ENCODE data around the gene UFC1.
"Not testable (repeated sequence)": the region's sequence is repeated elsewhere in the genome, so short reads cannot be mapped to it uniquely, and the experiment has no call there.

DNA sequence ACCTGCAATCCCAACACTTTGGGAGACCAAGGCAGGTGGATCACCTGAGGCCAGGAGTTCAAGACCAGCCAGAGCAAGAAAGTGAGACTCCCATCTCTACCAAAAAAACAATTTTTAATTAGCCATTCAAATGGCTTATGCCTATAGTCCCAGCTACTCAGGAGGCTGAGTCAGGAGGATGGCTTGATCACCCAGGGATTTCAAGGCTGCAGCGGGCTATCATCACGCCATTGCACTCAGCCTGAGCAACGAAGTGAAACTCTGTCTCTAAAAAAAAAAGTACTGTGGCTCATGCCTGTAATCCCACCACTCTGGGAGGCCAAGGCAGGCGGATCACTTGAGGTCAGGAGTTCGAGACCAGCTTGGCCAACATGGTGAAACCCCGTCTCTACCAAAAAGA is 37.8 kb upstream of the UFC1 start:
- not testable (repeated sequence) for TF ChIP-seq ESRRG (CRISPR knock-in tag; IDR thresholded peaks at IDR 0.05); ZFP3 (CRISPR knock-in tag; IDR thresholded peaks at IDR 0.05); OSR1 (CRISPR knock-in tag; IDR thresholded peaks at IDR 0.05); TOX (CRISPR knock-in tag; IDR thresholded peaks at IDR 0.05; ENCODE audit: borderline replicate concordance); ARNTL (CRISPR knock-in tag; IDR thresholded peaks at IDR 0.05; ENCODE audit: borderline replicate concordance, low read depth); GLIS3 (CRISPR knock-in tag; IDR thresholded peaks at IDR 0.05); CREB5 (CRISPR knock-in tag; IDR thresholded peaks at IDR 0.05; ENCODE audit: low read depth); TCF4 (CRISPR knock-in tag; IDR thresholded peaks at IDR 0.05; ENCODE audit: borderline replicate concordance)
- TF ChIP-seq, protein P1, sequence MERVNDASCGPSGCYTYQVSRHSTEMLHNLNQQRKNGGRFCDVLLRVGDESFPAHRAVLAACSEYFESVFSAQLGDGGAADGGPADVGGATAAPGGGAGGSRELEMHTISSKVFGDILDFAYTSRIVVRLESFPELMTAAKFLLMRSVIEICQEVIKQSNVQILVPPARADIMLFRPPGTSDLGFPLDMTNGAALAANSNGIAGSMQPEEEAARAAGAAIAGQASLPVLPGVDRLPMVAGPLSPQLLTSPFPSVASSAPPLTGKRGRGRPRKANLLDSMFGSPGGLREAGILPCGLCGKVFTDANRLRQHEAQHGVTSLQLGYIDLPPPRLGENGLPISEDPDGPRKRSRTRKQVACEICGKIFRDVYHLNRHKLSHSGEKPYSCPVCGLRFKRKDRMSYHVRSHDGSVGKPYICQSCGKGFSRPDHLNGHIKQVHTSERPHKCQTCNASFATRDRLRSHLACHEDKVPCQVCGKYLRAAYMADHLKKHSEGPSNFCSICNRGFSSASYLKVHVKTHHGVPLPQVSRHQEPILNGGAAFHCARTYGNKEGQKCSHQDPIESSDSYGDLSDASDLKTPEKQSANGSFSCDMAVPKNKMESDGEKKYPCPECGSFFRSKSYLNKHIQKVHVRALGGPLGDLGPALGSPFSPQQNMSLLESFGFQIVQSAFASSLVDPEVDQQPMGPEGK (CRISPR knock-in tag; IDR thresholded peaks at IDR 0.05; ENCODE audit: borderline replicate concordance): not testable (repeated sequence)
- TF ChIP-seq, protein P2, sequence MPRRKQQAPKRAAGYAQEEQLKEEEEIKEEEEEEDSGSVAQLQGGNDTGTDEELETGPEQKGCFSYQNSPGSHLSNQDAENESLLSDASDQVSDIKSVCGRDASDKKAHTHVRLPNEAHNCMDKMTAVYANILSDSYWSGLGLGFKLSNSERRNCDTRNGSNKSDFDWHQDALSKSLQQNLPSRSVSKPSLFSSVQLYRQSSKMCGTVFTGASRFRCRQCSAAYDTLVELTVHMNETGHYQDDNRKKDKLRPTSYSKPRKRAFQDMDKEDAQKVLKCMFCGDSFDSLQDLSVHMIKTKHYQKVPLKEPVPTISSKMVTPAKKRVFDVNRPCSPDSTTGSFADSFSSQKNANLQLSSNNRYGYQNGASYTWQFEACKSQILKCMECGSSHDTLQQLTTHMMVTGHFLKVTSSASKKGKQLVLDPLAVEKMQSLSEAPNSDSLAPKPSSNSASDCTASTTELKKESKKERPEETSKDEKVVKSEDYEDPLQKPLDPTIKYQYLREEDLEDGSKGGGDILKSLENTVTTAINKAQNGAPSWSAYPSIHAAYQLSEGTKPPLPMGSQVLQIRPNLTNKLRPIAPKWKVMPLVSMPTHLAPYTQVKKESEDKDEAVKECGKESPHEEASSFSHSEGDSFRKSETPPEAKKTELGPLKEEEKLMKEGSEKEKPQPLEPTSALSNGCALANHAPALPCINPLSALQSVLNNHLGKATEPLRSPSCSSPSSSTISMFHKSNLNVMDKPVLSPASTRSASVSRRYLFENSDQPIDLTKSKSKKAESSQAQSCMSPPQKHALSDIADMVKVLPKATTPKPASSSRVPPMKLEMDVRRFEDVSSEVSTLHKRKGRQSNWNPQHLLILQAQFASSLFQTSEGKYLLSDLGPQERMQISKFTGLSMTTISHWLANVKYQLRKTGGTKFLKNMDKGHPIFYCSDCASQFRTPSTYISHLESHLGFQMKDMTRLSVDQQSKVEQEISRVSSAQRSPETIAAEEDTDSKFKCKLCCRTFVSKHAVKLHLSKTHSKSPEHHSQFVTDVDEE (CRISPR knock-in tag; IDR thresholded peaks at IDR 0.05): not testable (repeated sequence)
